ENCODE data around the gene SH2B3.
"Not testable (repeated sequence)": the region's sequence is repeated elsewhere in the genome, so short reads cannot be mapped to it uniquely, and the experiment has no call there.

Gene SH2B3

GRCh38 chr12:111445726-111446581 is 40.2 kb downstream of the SH2B3 start:
- peak; percentile 49 for DNase-seq

- no peak for DNase-seq
Observed at GRCh38 chr12:111446631-111447570, 41.2 kb downstream of the SH2B3 start.

DNA sequence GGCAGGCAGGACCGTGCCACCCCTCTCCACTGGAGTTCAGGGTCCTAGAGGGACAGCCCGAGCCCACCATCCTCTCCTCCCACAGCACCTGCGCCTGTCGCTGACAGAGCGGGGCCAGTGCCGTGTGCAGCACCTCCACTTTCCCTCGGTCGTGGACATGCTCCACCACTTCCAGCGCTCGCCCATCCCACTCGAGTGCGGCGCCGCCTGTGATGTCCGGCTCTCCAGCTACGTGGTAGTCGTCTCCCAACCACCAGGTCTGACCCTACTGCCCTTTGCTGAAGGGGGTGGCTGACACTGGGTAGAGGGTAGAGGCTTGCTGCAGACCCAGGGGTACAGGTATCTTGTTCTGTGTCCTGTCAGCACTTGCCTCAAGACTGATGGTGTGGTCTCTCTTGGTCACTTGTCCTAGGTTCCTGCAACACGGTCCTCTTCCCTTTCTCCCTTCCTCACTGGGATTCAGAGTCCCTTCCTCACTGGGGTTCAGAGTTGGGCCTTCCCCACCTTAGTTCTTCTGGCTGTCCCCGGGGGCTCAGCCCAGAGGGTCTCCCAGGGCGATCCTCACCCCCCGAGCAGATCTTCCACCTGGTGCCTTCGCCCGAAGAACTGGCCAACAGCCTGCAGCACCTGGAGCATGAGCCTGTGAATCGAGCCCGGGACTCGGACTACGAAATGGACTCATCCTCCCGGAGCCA is 42.0 kb downstream of the SH2B3 start:
- DNase-seq, result no peak

DNA sequence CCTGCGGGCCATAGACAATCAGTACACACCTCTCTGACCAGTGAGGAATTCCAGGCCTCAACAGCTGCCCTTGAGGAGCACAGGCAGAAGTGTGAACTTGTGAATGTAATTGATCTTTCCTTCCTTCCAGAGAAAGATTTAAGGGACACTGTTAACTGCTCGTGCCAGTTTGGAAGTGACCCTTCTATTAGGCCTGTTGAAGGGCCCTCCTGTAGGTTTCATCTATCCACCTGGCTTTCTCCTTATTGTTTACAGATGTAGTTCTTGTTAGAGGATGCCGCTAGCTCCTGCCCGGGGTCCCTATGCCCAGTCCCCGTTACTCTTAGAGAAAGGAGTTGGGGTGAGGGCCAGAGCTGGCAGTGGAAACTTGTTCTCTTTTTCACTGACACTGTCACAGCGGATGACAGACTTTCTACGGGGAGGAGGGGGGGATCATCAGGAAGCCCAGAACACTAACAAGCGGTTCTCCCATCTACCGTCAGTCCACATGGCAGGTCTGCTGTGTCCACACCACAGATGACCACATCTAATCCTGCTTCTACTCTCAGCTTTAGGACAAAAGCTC is 42.6 kb downstream of the SH2B3 start:
- DNase-seq, result no peak

DNA sequence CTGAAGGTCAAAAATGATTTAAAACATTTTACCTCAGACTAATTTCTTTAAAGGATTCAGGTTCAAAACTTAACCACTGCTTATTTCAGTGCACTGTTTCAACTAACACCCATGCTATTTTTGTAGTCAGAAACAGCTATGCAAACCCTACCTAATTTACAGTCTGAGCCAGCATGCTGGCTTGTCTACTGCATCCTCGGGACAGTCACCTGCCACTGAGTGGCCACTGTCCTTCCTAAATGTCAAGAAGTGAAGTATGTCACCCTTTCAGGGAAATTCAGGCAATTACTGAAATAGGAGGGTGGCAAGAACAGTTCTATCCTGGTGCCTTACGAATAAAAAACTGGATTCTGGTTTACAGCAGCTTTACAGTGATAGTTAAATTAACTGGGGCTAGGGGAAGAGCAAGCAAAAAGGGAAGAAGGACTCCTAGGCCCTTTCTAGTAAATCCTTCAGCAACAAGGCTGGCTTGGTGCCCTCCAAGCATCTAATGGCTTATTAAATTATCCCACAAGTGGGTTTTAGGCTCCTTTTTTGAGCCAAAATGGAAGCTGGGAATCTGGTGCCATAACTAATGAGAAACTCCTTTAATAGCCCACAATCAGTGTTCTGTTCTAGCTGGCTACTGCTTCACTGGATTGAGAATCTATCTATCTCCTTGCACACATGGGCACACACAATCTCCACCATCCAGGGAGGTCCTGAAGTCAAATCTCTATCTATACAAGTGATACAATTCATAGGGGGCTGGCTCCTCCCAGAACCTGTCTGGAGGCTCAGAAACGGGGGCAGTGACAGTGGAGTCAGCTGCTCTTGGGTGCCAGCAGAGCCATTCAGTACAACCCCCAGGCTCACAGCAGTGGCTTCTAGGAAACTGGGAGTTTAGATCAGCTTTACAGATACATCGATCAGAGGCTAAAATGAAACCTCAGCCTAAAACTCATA is 43.4 kb downstream of the SH2B3 start:
- no peak for DNase-seq

GRCh38 chr12:111450676-111451075 is 45.0 kb downstream of the SH2B3 start:
- DNase-seq, result no peak

- no peak for DNase-seq
Observed at GRCh38 chr12:111451232-111451631, 45.5 kb downstream of the SH2B3 start.

DNA sequence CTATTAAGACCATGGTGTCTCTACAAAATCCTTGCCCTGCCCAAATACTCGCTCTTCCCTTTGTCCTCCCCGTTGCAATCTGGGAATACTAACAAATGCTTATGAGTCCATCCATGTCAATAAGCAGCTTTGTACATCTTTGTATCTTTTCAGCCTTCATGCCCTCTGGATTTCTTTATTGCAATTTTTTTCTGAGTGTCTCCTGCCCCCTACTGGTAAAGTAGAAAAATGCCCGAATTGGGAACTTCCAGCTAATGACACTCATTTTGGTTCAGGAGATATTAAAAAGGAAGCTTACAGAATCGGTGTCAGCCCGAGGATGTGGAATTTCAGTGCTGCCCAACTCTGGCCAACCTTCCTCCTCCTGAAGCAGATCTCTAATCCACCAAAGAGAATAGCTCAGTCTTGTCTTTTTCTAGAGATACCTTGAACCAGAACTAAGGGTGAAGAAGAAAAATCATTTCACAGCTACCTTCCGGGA is 46.0 kb downstream of the SH2B3 start:
- no peak for DNase-seq

DNA sequence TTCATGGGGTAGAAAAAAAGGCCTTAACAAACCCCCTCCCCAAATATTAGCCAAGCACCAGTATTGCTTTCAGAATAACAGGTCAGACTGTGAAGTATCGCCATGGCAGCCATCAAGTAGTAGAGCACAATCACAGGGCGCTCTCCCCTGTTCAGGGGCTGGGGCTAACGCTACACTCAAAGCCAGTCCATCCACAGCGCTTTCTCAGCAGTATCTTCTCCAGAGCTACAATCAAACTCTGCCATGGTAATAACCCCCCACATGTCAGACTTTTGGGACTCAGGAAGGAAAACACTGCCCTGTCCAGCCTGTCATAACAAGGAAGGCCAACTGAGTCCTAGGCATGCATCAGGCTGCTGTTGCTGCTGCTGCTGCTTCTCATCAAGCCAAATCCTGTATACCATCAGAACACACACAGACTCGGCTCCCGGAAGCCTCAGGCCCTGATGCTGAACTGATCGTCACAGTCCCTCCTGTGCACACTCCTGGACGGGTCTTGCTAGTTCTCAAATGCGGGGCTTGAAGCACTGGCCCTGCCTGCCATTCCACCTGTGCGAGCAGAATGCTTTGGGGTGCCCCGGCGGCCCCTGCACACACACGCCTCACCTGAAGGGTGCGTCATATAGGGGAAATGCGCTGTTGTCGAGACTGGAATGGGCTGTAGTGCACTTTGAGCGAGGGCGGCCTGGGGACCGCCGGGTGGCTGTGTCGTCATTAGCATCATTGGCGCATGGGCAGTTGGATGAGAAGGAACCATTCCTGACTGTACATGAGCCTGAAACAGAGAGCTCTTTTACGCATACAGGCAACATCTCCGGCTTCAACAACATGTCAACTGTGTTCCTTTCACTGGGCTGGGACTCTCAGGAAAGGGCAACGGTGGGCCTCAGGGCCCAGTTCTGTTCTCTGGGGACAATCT is 47.6 kb downstream of the SH2B3 start:
- no peak for DNase-seq

GRCh38 chr12:111454311-111454710 is 48.6 kb downstream of the SH2B3 start:
- DNase-seq, result no peak

GRCh38 chr12:111454716-111455447 is 49.2 kb downstream of the SH2B3 start:
- no peak for DNase-seq

GRCh38 chr12:111455448-111456320 is 50.0 kb downstream of the SH2B3 start:
- DNase-seq, result no peak

DNA sequence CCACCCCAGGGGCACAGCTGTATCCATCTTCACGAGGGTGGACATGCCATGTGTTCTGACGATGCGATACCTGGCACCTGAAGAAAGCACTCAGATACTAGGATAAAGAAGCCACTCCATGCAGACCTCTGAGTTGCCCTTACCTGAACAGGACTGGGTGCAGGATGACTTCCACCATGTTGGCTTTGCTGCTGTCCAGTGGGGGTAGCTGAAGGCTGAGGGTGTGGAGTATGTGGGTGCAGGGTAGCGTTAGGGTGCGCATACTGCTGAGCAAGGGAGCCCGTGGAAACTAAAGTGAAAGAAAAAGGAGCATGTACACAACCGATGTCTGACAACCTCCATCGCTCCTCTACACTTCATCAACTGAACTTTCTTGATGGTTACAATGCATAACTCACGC is 51.3 kb downstream of the SH2B3 start:
- no peak for DNase-seq

DNA sequence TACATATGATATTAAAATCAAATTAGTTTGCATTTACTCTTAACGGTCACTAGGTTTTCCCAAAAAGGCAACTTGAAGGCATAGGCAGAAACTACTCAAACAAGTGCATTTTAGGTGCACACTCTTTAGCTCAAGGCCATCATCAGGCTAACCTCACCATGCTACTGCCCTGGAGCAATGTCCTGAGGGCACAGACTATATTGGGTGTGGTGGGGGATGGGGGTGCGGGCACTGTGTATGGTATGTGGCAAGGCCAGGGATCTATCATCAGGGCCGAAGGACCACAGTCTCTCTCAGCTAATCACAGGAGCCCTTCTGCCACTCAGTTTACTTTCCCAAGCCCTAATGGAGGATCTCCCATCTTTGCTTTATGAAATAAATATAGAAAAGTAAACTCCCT is 51.9 kb downstream of the SH2B3 start:
- no peak for DNase-seq

GRCh38 chr12:111458546-111459172 is 52.9 kb downstream of the SH2B3 start:
- DNase-seq, result no peak

DNA sequence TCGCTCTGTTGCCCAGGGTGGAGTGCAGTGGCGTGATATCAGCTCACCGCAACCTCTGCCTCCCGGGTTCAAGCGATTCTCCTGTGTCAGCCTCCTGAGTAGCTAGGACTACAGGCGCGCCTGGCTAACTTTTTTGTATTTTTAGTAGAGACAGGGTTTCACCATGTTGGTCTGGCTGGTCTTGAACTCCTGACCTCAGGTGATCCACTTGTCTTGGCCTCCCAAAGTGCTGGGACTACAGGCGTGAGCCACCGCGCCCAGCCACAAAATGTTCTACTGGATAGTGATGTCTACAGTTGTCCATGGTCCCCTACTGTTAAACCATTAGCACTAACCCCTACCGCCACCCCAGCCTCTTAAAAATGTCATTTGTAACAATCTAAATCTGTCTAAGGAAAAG is 54.4 kb downstream of the SH2B3 start:
- DNase-seq, result not testable (repeated sequence)

DNA sequence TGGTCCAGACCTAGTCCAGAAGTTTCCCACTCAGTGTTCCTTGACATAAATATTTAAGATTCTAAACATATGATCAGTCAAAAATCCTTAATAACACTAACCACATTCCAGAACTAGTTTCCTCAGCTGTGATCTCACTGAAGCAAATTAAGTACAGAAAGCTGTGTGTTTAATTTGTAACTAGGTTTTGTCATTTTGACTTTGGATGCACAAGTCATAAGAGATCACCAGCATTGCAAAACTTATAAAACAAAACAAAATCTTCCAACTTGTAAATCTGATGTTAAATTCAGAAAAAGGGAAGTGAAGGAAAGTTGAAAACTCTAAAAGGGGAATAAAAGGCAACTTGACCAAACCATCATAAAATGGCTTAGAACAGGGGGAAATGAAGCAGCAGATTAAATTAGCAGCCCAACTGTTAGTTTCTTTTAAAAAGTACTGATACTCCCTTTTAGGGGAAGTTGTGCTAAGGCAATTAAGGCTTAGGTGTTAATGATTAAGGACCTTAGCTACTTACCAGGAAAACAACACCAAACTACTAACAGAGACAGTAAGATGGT is 56.6 kb downstream of the SH2B3 start:
- DNase-seq, result no peak
